ENCODE data around the gene PIP5K1B.

Gene PIP5K1B

DNA sequence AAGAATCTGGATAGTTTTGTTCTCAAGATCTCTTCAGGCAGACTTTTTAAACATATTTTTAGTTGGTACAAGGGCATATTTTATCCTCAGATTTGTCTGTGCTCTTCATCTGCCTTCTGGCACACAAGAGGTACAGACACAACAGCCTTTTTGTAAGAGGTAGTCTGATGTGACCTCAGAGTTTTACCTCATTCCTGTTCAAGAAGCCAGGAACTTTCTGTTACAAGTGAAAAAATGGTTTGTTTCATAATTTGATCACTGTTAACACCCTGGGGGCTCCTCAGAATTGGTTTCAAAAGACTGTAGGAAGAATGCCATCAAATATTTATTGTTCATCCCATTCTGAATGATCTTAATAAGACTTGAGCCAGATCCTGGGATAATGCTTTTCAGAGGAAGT is 172.2 kb downstream of the PIP5K1B start:
- Histone ChIP-seq H3K36me3 (ENCODE audit: insufficient read depth, low read length) (no peaks in the 10 kb centered on the region), H3K27ac (ENCODE audit: low read length) (no peak overlapping the region), H3K4me3 (ENCODE audit: low read depth in 1 of 2, low read length in 2 of 2) (no peak overlapping the region), H3K79me2 (ENCODE audit: insufficient read depth, low read length) (no peaks in the 10 kb centered on the region), H4K20me1 (ENCODE audit: insufficient read depth, low read length) (no peaks in the 10 kb centered on the region), H3K9me3 (ENCODE audit: insufficient read depth, low read length, severe bottlenecking) (no peaks in the 10 kb centered on the region), H3K9ac (ENCODE audit: low read depth, low read length) (no peak overlapping the region), H3K27me3 (ENCODE audit: insufficient read depth, low read length, poor library complexity) (no peaks in the 10 kb centered on the region), H3K4me2 (ENCODE audit: insufficient read depth, low read length) (no peak overlapping the region), H2AFZ (ENCODE audit: low read depth, low read length) (no peak overlapping the region), H3K4me1 (ENCODE audit: insufficient read depth, low read length) (no peaks in the 10 kb centered on the region)
- DNase-seq = no peak
- ATAC-seq (ENCODE audit: insufficient read depth, low read depth) = no peak
- no peak for TF ChIP-seq EZH2 (IDR thresholded peaks at IDR 0.05; ENCODE audit: borderline replicate concordance, low read depth, low read length, severe bottlenecking)

DNA sequence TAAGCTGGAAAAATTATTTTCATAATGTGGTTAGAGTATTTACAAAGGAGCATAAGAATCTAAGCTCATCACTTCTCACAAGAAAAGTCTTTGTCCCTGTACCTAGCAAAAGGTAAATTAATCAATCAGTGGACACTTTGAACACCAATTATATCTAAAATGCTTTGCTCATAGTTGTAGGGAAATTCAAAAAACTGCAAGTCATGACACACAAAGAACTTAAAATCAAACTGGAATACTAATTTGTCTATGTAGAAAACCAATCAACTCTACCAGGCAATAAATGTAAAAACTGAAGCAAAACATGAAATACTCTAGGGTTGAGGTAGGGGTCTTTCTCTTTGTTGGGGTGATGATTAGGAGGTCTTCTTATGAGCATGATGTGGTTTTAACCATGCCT is 173.4 kb downstream of the PIP5K1B start:
- Histone ChIP-seq H3K27ac (ENCODE audit: low read length) (no peak overlapping the region), H3K9me3 (ENCODE audit: insufficient read depth, low read length, severe bottlenecking) (no peaks in the 10 kb centered on the region), H4K20me1 (ENCODE audit: insufficient read depth, low read length) (no peaks in the 10 kb centered on the region), H3K27me3 (ENCODE audit: insufficient read depth, low read length, poor library complexity) (no peaks in the 10 kb centered on the region), H3K4me2 (ENCODE audit: insufficient read depth, low read length) (no peak overlapping the region), H3K4me3 (ENCODE audit: low read depth in 1 of 2, low read length in 2 of 2) (no peak overlapping the region), H3K9ac (ENCODE audit: low read depth, low read length) (no peak overlapping the region), H3K36me3 (ENCODE audit: insufficient read depth, low read length) (no peaks in the 10 kb centered on the region), H3K4me1 (ENCODE audit: insufficient read depth, low read length) (no peaks in the 10 kb centered on the region), H3K79me2 (ENCODE audit: insufficient read depth, low read length) (no peaks in the 10 kb centered on the region), H2AFZ (ENCODE audit: low read depth, low read length) (no peak overlapping the region)
- no peak for TF ChIP-seq EZH2 (IDR thresholded peaks at IDR 0.05; ENCODE audit: borderline replicate concordance, low read depth, low read length, severe bottlenecking)
- TF ChIP-seq, protein P1, sequence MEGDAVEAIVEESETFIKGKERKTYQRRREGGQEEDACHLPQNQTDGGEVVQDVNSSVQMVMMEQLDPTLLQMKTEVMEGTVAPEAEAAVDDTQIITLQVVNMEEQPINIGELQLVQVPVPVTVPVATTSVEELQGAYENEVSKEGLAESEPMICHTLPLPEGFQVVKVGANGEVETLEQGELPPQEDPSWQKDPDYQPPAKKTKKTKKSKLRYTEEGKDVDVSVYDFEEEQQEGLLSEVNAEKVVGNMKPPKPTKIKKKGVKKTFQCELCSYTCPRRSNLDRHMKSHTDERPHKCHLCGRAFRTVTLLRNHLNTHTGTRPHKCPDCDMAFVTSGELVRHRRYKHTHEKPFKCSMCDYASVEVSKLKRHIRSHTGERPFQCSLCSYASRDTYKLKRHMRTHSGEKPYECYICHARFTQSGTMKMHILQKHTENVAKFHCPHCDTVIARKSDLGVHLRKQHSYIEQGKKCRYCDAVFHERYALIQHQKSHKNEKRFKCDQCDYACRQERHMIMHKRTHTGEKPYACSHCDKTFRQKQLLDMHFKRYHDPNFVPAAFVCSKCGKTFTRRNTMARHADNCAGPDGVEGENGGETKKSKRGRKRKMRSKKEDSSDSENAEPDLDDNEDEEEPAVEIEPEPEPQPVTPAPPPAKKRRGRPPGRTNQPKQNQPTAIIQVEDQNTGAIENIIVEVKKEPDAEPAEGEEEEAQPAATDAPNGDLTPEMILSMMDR (IDR thresholded peaks at IDR 0.05; ENCODE audit: borderline replicate concordance, extremely low read depth, low read length, poor library complexity, severe bottlenecking) = no peak
- ATAC-seq (ENCODE audit: insufficient read depth, low read depth) (no peak), DNase-seq (no peak)

DNA sequence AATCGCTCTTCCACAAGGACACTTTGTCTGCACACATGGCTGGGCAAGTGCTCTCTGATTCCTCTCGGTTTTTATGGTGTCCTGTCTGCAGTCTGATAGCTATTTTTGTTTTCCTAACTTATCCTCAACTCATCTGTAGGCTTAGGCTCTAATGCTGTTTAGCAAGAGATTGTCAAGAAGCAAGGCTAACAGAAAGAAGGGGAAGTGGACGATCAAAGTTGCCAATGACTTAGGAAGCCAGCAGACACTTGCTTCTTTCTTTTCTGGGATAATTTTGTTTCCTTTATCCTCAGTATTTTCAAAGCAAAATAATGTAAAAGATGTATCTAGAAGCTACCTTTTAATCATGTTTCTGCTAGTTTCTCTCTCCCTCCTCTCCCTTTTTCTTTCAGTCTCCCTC is 178.2 kb downstream of the PIP5K1B start:
- Histone ChIP-seq H3K36me3 (ENCODE audit: insufficient read depth, low read length) (no peaks in the 10 kb centered on the region), H3K27me3 (ENCODE audit: insufficient read depth, low read length, poor library complexity) (no peaks in the 10 kb centered on the region), H3K4me1 (ENCODE audit: insufficient read depth, low read length) (no peaks in the 10 kb centered on the region)

DNA sequence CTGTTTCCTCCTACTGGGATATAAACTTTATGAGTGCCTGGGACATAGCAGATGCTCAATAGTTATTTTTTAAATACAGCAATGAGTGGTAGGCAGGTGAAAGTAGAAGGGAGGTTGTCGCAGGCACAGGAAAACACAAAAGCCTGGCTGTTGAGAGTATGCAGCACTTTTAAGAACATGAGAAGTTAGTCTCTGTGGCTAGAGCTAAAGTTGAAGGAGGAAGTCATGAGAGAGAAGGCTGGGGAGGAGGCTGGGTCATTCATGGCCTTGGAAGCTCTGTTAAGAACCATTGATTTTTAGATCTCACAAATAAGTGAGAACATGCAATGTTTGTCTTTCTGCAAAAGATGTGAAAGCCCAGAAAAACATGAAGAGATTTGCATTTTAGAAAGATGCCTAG is 182.2 kb downstream of the PIP5K1B start:
- H4K20me1 ChIP-seq (ENCODE audit: insufficient read depth, low read length) = no peaks in the 10 kb centered on the region
- H3K4me3 ChIP-seq (ENCODE audit: low read depth in 1 of 2, low read length in 2 of 2) = no peak overlapping the region
- H3K36me3 ChIP-seq (ENCODE audit: insufficient read depth, low read length) = no peaks in the 10 kb centered on the region
- no peak overlapping the region for H2AFZ ChIP-seq (ENCODE audit: low read depth, low read length)
- no peak overlapping the region for H3K27ac ChIP-seq (ENCODE audit: low read length)
- no peaks in the 10 kb centered on the region for H3K79me2 ChIP-seq (ENCODE audit: insufficient read depth, low read length)
- no peak overlapping the region for H3K4me2 ChIP-seq (ENCODE audit: insufficient read depth, low read length)
- H3K9ac ChIP-seq (ENCODE audit: low read depth, low read length) = no peak overlapping the region
- ATAC-seq (ENCODE audit: insufficient read depth, low read depth) (no peak), DNase-seq (no peak)
- no peaks in the 10 kb centered on the region for H3K4me1 ChIP-seq (ENCODE audit: insufficient read depth, low read length)
- TF ChIP-seq, protein P1 (IDR thresholded peaks at IDR 0.05; ENCODE audit: borderline replicate concordance, extremely low read depth, low read length, poor library complexity, severe bottlenecking) = no peak
- no peak for TF ChIP-seq EZH2 (IDR thresholded peaks at IDR 0.05; ENCODE audit: borderline replicate concordance, low read depth, low read length, severe bottlenecking)
- H3K9me3 ChIP-seq (ENCODE audit: insufficient read depth, low read length, severe bottlenecking) = no peaks in the 10 kb centered on the region
- no peaks in the 10 kb centered on the region for H3K27me3 ChIP-seq (ENCODE audit: insufficient read depth, low read length, poor library complexity)

More for the DNA sequence above, 178.2 kb downstream of the PIP5K1B start:
- DNase-seq = no peak
- Histone ChIP-seq H3K9ac (ENCODE audit: low read depth, low read length) (no peak overlapping the region), H3K4me2 (ENCODE audit: insufficient read depth, low read length) (no peak overlapping the region), H3K9me3 (ENCODE audit: insufficient read depth, low read length, severe bottlenecking) (no peaks in the 10 kb centered on the region), H2AFZ (ENCODE audit: low read depth, low read length) (no peak overlapping the region), H3K4me3 (ENCODE audit: low read depth in 1 of 2, low read length in 2 of 2) (no peak overlapping the region), H4K20me1 (ENCODE audit: insufficient read depth, low read length) (no peaks in the 10 kb centered on the region), H3K79me2 (ENCODE audit: insufficient read depth, low read length) (no peaks in the 10 kb centered on the region), H3K27ac (ENCODE audit: low read length) (no peak overlapping the region)
- ATAC-seq (ENCODE audit: insufficient read depth, low read depth) = no peak
- no peak for TF ChIP-seq EZH2 (IDR thresholded peaks at IDR 0.05; ENCODE audit: borderline replicate concordance, low read depth, low read length, severe bottlenecking)
- TF ChIP-seq, protein P1 (IDR thresholded peaks at IDR 0.05; ENCODE audit: borderline replicate concordance, extremely low read depth, low read length, poor library complexity, severe bottlenecking) = no peak
